Measurements from ENCODE around the gene NOTCH4.
"Not testable (repeated sequence)": the region's sequence is repeated elsewhere in the genome, so short reads cannot be mapped to it uniquely, and the experiment has no call there.

NOTCH4 gene

DNA sequence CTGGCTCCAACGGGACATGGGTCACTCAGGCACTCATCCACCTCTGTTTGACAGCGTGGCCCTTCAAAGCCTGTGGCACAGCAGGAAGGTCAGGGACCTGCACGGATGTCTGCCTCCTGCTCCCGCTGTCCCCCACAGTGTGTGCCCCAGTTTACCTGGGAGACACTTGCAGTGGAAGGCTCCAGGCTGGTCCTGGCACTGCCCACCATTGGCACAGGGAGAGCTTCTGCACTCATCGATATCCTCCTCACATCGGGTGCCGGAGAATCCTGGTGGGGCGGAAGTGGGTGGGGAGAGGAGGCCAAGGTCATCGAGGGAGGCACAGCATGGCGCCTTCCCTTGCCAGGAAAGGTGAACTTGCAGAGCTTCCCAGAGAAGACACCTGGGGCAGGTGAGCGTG is 6.9 kb downstream of the NOTCH4 start:
- DNase-seq, result no peak

DNA sequence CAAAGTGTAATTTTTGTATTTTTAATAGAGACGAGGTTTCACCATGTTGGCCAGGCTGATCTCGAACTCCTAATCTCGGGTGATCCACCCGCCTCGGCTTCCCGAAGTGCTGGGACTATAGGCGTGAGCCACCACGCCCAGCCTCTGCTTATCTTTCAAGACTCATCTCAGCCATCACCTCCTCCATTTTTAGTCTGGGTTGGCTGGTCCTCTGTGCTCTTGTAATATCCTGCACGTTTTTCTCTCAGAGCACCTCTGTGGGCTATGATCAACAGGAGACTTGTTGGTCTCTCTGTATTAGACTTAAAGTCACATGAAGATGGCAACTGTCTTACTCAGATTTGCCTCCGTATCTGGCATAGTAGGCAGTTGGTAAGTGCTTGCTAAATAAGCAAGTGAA is 7.6 kb downstream of the NOTCH4 start:
- no peak for DNase-seq

DNA sequence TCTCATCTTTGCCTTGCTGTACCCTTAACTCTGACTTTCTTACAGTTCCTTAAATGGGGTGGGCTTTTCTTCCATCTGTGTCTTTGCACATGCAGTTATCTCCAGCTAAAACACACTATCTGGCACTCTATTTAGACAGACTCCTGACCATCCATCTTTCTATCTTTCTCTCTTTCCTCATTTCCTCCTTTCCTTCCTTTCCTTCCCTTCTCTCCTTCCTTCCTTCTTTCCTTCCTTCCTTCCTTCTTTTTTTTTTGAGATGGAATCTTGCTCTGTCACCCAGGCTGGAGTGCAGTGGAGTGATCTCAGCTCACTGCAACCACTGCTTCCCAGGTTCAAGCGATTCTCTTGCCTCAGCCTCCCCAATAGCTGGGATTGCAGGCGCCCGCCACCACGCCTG is 8.2 kb downstream of the NOTCH4 start:
- no peak for DNase-seq

DNA sequence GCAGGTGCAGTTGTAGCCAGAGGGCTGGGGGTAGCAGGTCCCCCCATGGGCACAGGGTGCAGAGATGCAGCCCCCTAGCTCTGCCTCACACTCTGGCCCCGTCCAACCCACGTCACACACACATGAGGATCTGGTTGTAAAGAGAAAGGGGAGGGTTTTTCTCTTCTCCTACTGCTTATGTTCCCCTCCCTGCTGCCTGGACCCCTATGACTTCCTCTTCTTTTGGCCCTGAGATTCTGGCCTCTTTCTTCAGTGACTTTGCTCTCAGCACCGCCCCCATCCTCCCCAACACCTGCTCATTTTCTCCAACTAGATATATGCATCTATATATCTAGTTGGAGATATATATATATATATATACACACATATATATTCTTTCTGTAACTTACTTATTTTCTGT is 9.7 kb downstream of the NOTCH4 start:
- no peak for DNase-seq

DNA sequence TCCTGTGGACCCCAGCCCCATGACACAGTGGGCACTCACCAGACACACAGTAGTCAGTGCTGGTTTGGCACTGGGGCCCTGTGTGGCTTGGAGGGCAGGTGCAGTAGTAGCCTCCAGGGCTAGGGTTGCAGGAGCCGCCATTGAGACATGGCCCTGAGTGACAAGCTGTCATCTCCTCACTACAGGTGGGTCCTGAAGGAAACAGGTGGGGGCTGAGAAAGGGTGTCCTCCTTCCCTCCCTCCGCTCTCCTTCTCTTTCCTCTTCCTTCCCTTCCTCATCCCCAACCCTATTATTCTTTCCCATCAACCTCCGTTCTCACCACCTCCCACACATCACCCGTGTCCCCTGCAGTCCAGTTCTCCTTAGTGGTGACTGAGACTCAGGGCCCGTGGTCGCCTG is 10.2 kb downstream of the NOTCH4 start:
- DNase-seq, result no peak

DNA sequence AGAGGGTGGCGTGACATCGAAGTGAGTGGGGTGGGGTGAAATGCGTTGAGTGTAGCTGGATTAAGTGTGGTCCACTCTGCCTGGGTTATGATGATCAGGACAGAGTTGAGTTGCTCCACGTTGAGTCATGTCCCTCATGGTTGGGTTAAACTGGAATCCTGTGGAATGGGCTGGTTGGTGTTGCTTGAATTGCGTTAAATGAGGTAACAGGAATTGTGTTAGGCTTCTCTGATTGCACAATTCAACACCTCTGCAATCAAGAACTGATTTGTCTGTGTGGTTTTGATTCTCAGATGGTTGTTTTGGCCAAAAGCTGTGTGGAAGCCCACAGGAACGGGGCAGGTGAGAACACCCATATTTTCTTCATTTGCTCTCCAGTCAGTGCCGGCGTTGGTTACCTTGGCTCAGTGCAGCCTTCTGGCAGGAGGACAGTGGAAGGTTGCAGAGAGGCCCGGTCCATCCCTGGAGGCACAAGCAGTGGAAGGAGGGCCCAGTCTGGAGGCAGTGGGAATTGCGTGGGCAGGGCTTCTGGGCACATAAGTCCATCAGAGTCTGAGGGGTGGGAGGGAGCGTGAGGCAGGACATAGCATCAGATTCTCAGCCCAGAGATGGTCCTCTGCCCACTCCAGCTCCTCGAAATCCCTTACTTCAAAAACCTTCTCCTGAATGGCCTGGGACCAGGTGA is 11.6 kb downstream of the NOTCH4 start:
- DNase-seq, result no peak

DNA sequence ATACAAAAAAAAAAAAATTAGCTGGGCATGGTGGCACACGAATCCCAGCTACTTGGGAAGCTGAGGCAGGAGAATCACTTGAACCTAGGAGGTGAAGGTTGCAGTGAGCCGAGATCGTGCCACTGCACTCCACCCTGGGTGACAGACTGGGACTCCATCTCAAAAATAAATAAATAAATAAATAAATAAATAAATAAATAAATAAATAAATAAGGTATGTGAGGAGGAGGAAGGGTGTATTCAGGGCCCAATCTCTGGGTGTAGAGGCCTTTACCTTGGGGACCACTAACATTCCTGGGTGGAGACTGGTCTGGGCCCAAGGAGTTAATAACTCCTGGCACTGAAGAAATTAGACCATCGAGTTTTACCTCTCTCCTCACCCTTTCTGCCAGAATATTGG is 12.4 kb downstream of the NOTCH4 start:
- DNase-seq, result not testable (repeated sequence)

DNA sequence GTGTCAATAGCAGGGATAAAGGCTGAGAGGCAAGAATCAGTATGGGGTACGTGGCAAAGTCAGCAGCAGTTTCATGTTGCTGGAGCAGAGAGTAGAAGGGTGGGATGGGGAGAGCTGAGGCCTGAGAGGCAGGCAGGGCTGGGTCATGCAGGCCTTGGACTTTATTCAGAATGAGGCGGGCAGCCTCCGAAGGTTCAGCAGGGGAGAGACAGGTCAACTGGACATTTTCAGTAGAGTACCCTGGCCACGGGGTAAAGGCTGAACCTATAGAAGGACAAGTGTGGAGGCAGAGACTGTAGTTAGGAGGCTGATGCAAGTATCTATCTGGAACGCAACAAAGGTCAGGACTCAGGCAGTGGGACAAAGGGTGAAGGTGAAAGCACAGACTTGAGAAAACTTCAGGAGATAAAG is 13.7 kb downstream of the NOTCH4 start:
- DNase-seq, result no peak

DNA sequence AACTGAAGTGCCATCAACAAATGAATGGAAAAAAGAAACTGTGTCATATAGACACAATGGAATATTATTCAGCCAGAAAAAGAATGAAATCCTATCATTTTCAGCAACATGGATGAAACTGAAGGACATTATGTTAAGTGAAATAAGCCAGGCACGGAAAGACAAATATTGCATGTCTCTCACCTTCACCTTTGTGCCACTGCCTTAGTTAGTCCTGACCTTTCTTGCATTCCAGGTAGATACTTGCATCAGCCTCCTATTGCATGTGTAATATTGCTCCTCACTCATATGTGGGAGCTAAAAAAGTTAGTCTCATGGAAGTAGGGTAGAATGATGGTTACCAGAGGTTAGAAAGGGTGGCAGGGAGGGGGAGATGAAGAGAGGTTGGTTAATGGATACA is 14.9 kb downstream of the NOTCH4 start:
- DNase-seq, result no peak

DNA sequence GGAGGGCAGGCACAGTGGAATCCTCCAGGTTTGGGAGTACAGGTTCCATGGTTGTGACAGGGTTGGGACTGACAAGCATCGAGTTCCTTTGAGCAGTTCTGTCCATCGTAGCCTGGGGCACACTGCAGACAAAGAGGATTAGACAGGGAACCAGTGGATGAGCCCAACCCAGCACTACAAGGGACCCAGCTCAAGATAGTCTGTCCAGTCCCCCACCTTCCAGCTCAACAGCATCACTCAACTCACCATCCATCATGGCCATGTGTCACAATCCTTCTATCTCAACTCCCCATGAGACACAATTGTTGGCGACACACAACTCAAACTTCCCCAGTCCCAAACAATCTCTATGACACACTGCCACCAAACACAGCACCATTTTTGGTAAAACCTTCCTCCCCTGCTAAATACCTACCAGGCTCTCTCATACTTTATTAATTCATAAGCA is 19.6 kb downstream of the NOTCH4 start:
- DNase-seq, result no peak

DNA sequence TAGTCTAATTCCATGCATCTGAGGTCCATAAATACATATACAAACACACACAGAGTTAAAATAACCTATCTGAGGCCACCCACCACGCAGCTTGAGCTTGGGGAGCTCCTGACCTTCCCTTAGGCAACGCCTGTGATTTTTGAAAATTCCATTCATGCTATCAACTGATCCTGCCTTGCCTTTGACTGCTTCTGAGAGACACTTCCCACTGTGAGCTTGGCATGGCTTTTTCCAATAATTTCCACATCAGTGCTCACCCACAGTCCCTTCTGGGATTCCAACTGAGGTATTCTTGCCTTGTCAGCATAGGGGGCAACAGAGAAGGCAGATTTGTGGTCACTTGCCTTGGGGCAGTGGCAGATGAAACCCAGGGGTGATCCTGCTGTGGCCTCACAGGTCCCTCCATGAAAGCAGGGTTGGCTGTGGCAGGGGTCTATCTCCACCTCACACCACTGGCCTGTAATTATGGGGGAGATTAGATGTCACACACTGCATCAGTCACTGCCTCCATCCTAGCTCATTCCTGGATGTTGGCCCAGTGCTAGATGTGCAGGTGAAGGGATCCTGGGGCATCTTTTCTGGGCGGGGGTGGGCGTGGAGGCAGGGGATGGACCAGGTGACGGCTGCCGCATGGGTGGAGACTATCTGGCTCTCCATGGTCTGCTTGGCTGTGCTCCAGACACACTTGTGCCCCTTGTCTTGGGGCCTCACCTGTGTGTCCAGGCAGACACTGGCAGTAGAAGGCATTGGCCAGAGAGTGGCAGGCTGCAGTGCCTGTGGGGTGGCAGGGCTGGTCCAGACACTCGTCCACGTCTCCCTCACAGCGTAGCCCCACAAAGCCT is 20.2 kb downstream of the NOTCH4 start:
- DNase-seq, result peak; percentile 29

DNA sequence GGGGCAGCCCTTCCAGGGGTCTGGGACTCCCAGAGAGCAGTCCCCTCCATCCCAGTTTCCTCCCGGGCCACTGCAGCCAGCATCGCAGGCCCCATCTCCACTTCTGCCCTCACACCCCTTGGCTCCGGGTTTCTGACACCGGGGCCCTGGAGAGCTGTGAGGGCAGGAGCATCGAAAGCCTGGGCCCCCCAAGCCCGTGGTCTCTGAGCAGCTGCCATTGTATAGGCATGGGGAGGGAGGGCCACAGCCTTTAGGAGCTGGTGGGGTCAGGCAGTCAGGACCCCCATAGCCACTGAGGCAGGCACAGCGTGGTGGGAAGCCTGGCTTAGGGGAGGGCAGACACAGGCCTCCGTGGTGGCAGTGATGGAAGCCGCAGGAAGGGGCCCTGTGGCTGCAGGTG is 21.7 kb downstream of the NOTCH4 start:
- no peak for DNase-seq

DNA sequence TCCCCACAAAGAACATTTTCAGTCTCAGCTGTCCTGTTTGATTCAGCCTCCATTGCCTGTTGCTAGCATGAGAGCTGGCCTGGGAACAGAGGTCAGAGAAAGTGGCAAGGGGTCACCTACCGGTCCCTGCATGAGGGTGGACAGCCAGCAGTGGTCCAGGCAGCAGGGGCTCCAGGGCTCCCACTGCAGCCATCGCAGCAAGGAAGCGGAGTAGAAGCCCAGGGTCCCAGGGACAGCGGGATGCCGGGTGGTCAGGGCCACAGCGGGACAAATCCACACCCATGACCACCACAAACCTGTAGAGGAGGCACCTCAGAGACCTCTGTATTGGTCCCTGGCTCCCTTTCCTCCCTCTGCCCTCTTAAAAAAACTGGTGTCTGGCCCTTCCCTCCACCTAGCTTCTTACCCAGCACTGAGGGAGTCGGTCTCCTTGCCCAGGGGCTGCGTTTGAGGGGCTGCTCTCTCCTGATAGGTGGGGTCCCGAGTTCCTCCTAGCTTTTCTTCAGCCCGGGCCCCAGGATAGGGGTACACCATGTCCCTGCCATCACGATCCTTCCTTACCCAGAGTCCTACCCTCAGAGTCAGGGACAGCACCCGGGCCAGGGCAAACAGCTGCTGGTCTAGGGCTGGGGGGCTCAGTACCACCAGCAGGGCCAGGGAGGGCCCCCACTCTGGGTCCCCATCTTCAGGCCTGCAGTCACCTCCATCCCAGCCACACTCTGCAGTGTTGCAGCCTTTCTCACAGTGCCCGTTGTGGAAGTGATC is 23.0 kb downstream of the NOTCH4 start:
- no peak for DNase-seq

DNA sequence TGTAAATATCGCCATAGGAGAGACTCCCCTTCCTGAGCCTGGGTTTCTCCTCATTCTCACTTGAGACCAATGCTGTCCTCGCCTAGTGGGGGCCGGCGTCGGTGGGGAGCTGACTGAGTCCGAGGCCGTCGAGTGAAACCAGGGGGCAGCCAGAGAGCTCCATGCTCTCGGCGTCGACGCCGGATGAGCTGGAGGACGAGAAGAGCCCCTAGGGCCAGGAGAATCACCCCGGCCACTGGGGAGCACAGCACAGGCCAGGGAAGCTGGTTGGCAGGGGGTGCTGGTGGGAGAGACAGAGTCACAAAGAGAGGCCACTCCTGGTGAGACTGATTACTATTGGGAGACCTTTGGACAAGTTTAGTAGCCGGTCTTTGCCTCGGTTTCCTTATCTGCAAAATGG is 25.0 kb downstream of the NOTCH4 start:
- DNase-seq, result no peak

DNA sequence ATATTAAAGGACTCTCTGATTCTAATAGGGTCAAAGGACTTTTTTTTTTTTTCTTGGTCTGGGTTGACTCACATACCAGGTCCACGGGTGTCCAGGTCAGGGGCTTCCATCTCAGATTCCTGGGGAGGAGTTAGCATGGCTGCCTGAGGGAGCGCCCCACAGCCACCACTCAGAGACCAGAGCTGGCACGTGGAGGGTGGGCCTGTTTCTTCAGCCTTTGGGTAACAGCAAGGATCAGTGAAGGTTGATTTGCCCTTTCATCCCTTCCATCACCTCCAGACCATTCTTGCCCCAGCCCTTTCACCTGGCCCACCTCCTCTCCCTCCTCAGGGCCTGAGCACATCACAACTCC is 25.5 kb downstream of the NOTCH4 start:
- DNase-seq, result no peak

DNA sequence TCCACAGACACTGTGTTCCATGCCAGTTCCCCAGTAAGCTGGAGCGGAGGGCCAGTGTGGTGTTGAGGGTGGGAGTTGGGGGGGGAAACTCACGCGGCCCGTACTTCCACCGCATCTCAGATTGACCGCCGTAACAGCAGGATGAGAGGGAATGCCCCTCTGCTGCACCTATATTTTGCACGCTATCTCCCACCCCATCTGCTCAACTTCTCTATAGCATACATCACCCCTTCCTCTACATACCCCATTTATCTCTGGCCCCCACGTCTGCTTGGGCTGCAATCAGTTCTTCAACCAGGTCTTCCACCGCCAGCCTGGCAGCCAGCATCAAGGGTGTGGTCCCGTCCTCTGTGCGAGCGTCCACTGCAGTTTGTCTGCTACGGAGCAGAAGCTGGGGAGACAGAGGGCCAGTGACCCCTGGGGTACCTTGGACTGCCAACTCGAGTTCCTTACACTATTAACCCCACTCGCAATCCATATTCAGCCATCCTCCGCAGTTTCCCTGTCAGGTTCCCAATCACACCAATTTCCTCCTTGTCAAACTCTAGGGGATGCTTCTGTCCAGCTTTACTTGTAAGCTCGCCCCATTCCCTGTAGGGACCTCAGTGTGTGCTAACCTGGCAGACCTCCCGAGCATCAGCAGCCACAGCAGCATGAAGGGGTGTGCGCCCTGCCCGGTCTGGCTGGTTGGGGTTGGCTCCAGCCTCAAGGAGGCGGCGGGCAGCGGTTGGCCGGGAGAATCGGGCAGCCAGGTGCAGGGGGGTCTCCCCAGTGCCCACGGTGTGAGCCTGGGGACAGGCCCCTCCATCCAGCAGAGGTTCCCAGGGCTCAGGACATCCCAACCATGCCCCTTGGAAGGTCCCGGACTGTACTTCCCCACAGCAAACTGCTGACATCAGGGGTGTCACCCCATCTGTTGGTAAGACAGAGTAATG is 26.9 kb downstream of the NOTCH4 start:
- no peak for DNase-seq

DNA sequence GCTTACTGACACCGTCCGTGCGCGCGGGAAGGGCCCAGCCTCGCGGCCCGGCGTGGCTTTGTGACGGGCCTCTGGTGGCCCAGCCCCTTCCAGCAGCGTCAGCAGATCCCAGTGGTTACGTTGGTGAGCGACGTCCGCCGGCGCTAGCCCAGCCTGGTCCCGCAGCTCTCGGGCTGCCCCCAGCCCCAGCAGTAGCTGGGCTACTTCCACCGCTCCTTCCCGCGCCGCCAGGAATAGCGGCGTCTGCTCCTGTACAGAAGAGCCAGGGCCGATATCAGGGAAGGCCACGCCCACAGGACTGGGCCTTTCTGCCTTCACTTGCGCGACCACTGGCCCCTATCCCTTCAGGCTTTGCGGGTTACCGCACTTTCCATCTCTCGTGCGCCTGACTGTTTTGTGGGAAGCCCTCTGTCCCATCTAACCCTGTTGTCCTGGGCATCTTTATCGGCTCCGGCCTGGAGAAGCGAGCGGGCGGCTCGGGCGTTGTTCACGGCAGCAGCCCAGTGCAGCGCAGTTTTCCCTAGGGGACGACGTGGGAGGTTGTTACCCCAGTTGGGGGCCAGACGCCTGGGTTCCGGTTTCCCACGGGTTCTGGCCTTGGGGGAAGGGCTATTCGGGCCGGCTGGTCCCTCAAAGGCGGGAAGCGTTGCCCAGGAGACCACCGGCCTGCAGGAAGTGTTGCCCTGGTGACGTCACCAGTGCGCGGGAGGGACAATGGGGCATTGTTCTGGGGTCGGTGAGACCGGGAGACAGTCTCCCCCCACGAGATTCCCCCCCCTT is 27.8 kb downstream of the NOTCH4 start:
- peak; percentile 89 for DNase-seq

DNA sequence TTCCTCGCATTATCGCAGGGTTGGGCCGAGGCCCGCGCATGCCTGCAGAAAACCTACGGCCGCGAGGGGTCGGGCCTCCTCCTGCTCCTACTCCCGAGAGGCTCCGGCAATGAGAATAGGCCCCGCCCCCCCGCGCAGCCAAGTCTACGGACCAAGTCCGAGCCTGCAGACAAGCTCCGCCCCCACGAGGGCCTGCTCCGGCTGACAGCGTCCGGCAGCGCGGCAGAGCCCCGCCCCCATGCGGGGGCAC is 28.3 kb downstream of the NOTCH4 start:
- DNase-seq, result peak; percentile 100

DNA sequence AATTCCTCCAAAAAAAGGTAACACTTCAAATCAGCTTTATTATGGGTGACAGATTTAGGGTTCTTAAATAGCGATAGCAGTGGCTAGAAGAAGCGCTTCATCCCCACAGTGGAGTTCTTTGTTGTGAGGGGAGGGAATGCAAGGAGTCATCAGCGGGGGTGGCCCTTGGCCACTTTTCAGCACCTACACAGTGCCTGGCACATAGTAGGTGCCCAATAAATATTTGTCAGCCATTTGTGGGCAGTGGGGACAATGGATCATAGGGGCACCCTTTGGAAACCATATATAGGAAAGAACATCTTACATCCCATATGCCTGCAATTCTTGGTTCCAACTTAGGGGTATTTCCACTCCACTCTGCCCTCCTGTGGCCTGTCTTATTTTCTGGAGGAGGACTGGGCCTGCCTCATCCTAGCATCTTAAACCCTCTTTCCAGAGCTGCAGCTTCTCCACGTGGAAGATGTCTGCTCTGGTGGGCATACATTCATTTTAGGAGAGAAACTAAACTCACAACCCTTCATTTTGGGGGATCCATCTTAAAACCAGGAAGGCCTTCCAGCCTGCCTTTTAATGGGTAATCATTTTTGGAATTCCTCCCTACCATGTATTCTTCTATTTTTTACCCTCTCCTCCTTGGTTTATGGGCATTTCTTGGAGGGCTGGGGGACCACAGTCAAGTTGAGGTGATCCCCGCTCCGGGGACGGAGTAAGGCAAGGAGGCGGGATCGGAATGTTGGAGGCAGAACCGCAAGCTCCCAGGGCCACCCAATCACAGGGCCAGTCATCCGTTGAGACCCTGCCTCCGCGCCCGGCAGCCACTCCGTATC is 28.8 kb downstream of the NOTCH4 start:
- peak; percentile 70 for DNase-seq

DNA sequence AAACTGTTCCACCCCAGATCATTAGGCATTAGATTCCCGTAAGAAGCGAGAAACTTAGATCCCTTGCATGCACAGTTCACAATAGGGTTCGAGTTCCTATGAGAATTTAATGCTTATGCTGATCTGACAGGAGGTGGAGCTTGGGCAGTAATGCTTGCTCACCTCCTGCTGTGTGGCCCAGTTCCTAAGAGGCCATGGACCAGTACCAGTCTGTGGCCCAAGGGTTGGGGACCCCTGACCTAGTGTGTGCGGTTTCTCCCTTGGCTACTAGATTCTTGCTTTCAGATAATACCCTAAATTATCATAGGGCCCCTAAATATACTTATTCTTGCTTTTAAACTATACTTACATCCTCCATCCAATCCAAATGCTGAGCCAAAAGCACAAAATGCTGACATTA is 29.5 kb downstream of the NOTCH4 start:
- DNase-seq, result no peak

DNA sequence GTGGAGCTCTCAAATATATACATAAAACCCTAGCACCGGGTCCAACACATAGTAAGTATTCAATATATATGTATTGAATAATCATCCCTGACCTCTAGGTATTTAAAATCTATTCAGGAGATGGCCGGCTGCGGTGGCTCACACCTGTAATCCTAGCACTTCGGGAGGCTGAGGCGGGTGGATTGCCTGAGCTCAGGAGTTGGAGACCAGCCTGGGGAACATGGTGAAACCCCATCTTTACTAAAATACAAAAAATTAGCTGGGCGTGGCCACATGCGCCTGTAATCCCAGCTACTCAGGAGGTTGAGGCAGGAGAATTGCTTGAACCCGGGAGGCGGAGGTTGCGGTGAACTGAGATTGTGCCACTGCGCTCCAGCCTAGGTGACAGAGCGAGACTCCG is 30.8 kb downstream of the NOTCH4 start:
- not testable (repeated sequence) for DNase-seq
